Measurements from ENCODE around the gene TRUB1. TPM values are rescaled to one million over a fixed set of nuclear protein-coding genes. Genes with fewer than 3 reads are reported as not detected.

Gene TRUB1
- total RNA-seq, 6 donors from 2014 or later, result 10.1 to 68.0 (median 15.0) TPM

DNA sequence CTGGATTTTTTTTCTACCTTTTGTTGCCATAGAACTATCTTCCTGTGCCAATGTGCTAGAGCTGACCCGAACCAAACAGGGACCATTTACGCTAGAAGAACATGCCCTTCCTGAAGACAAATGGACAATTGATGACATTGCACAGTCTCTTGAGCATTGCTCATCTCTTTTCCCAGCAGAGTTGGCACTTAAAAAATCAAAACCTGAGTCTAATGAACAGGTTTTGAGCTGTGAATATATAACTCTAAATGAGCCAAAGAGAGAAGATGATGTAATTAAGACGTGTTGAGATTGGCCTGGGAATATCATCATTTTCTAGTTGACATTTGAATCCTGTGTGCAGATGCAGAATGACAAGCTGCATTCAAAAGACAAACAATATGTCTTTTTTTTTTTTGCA, 37.1 kb downstream of the TRUB1 start:
- TF ChIP-seq POLR2A (IDR thresholded peaks at IDR 0.05) (no peak), POLR2AphosphoS5 (IDR thresholded peaks at IDR 0.05) (no peak), EP300 (IDR thresholded peaks at IDR 0.05) (no peak)
- no peak for ATAC-seq (ENCODE audit: low FRiP score in 2 of 2)
- H3K4me1 ChIP-seq, result no peaks in the 10 kb centered on the region
- no peaks in the 10 kb centered on the region for H3K36me3 ChIP-seq
- no peaks in the 10 kb centered on the region for H3K27me3 ChIP-seq
- WGBS, 2 donors, result 83 to 92% methylated on average over 3 of the region's 3 CpGs
- no peak overlapping the region for H3K4me3 ChIP-seq
- no peaks in the 10 kb centered on the region for H3K9me3 ChIP-seq
- DNase-seq, result no peak
- H3K27ac ChIP-seq, result no peak overlapping the region

GRCh38 chr10:114982989-114983388, 45.0 kb downstream of the TRUB1 start:
- H3K4me3 ChIP-seq, result no peak overlapping the region
- TF ChIP-seq POLR2AphosphoS5 (IDR thresholded peaks at IDR 0.05) (no peak), EP300 (IDR thresholded peaks at IDR 0.05) (no peak), POLR2A (IDR thresholded peaks at IDR 0.05) (no peak), CTCF (IDR thresholded peaks at IDR 0.05) (no peak)
- H3K4me1 ChIP-seq, result no peaks in the 10 kb centered on the region
- no peak for DNase-seq
- H3K36me3 ChIP-seq, result peaks cover 0 to 7% (median 3%) of the 10 kb centered on the region in 4 donors
- H3K9me3 ChIP-seq, result peaks cover 6 to 25% (median 21%) of the 10 kb centered on the region in 4 donors
- H3K27ac ChIP-seq, result no peak overlapping the region
- H3K27me3 ChIP-seq, result no peaks in the 10 kb centered on the region
- ATAC-seq (ENCODE audit: low FRiP score in 2 of 2), result no peak

DNA sequence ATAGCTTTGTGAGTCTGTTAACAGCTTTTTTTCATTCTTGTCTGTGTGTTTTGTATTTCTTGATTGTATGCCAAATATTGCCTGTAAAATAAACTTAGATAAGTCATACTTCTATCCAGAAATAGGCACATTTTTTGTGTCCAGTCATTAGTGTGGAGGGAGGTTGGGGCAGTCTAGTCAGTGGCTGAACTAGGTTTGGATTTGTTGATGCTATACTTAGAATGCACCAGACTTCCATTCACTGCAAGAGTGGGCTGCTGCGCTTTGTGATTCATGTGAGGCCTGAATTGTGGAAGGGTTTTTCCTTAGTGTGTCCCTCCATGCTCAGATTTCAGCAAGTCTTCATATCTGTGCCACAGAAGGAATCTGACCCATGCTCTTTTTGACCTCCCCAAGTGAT, 50.0 kb downstream of the TRUB1 start:
- Histone ChIP-seq H3K9me3 (peaks cover under 1 to 21% (median 14%) of the 10 kb centered on the region in 4 donors), H3K4me3 (no peak overlapping the region), H3K4me1 (no peaks in the 10 kb centered on the region), H3K27ac (no peak overlapping the region), H3K27me3 (no peaks in the 10 kb centered on the region), H3K36me3 (peaks cover 0 to 4% (median 0%) of the 10 kb centered on the region in 4 donors)
- WGBS, 2 donors, result 100% methylated on average over 1 of the region's 1 CpG
- ATAC-seq (ENCODE audit: low FRiP score in 2 of 2) (no peak), DNase-seq (no peak)
- TF ChIP-seq CTCF (IDR thresholded peaks at IDR 0.05) (no peak), POLR2AphosphoS5 (IDR thresholded peaks at IDR 0.05) (no peak), EP300 (IDR thresholded peaks at IDR 0.05) (no peak), POLR2A (IDR thresholded peaks at IDR 0.05) (no peak)

DNA sequence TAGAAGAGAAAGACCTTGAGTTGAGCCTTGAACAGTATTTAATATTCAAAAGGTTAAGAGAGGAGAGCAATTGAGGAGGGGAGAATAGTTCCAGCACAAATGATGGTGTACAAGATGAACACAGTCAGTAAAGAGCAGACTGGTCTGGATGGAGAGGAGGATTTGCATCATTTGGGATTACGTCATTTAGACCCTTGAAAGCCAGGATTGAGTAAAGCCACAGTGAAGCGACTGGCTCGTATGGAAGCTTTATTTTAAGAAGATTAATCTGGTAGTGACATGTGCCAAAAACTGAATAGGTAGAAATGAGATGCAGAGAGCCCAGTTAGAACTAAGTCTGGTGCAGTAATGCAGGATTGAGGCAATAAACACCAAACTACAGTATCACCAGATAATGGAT, 52.6 kb downstream of the TRUB1 start:
- DNase-seq, result no peak
- Histone ChIP-seq H3K4me1 (no peaks in the 10 kb centered on the region), H3K27ac (no peak overlapping the region), H3K27me3 (no peaks in the 10 kb centered on the region), H3K4me3 (no peak overlapping the region), H3K36me3 (no peaks in the 10 kb centered on the region), H3K9me3 (no peaks in the 10 kb centered on the region)
- 70 to 83% methylated on average over 3 of the region's 3 CpGs for WGBS, 2 donors
- no peak for TF ChIP-seq POLR2AphosphoS5 (IDR thresholded peaks at IDR 0.05)
- no peak for TF ChIP-seq CTCF (IDR thresholded peaks at IDR 0.05)
- no peak for TF ChIP-seq POLR2A (IDR thresholded peaks at IDR 0.05)
- no peak for TF ChIP-seq EP300 (IDR thresholded peaks at IDR 0.05)
- no peak for ATAC-seq (ENCODE audit: low FRiP score in 2 of 2)

- no peaks in the 10 kb centered on the region for H3K9me3 ChIP-seq
- ATAC-seq (ENCODE audit: low FRiP score in 2 of 2) (no peak), DNase-seq (no peak)
- H3K27ac ChIP-seq, result no peak overlapping the region
- H3K36me3 ChIP-seq, result no peaks in the 10 kb centered on the region
- 80 to 91% methylated on average over 4 of the region's 4 CpGs for WGBS, 2 donors
- no peaks in the 10 kb centered on the region for H3K4me1 ChIP-seq
- no peaks in the 10 kb centered on the region for H3K27me3 ChIP-seq
- H3K4me3 ChIP-seq, result no peak overlapping the region
- TF ChIP-seq POLR2A (IDR thresholded peaks at IDR 0.05), result no peak
- no peak for TF ChIP-seq POLR2AphosphoS5 (IDR thresholded peaks at IDR 0.05)
- TF ChIP-seq CTCF (IDR thresholded peaks at IDR 0.05), result no peak
- no peak for TF ChIP-seq EP300 (IDR thresholded peaks at IDR 0.05)
Observed at GRCh38 chr10:114990991-114991390, 53.0 kb downstream of the TRUB1 start.
